Neural cell (in vitro differentiated cells): ENCODE results near the gene STAT2.

Experiments used
- EP300 ChIP-seq: fragments of 450-650 bp; conservative IDR thresholded peaks from 2 replicates; pipeline ENCODE4 v1.6.1; 2014; ENCODE audit warnings: antibody characterized with exemption, mild to moderate bottlenecking, moderate library complexity; ENCODE audit not compliant: poor library complexity, severe bottlenecking
- EZH2 ChIP-seq: fragments of 200-600, 300-800 bp; shearing (Covaris generic), sonication (generic); IDR thresholded peaks from 2 replicates; pipeline ENCODE4 v1.6.1; 2014; ENCODE audit warnings: antibody characterized with exemption, low read length, borderline replicate concordance, mild to moderate bottlenecking; ENCODE audit not compliant: insufficient read depth, poor library complexity, severe bottlenecking
- SMC3 ChIP-seq: fragments of 450-650 bp; conservative IDR thresholded peaks from 2 replicates; pipeline ENCODE4 v1.6.1; 2014; ENCODE audit warnings: antibody characterized with exemption, mild to moderate bottlenecking, moderate library complexity; ENCODE audit not compliant: poor library complexity
- TAF1 ChIP-seq: IDR thresholded peaks from 2 replicates; pipeline ENCODE4 v1.6.1; 2012; ENCODE audit warnings: low read depth
- TF ChIP-seq, protein P1 (sequence below): fragments of 450-650 bp; IDR thresholded peaks from 2 replicates; pipeline ENCODE4 v1.5.1; 2014; ENCODE audit warnings: antibody characterized with exemption, mild to moderate bottlenecking, moderate library complexity; ENCODE audit not compliant: poor library complexity, severe bottlenecking
- TF ChIP-seq, protein P2 (sequence below): IDR thresholded peaks from 2 replicates; pipeline ENCODE4 v1.6.1; 2012; ENCODE audit warnings: borderline replicate concordance

DNA sequence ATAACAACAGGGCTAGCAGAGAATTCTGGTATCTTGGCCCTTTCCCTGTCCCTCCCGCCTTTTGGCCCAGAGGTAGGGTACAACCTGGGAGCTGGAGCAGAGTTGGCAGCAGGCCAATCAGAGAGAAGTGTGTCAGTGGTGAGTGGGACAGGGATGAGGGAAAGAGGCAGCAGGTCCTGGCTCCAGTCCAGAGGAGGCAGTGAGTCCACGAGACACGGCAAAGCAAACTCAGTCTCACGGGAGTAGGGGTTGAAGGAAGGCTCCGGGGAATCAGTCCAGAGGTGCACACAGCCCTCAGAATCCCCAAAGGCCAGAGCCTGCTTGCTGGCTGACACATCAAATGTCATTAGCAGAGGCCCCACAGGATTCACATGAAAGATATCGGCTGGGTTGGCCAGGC, 33.4 kb downstream of the STAT2 start:
- TF ChIP-seq, protein P1, sequence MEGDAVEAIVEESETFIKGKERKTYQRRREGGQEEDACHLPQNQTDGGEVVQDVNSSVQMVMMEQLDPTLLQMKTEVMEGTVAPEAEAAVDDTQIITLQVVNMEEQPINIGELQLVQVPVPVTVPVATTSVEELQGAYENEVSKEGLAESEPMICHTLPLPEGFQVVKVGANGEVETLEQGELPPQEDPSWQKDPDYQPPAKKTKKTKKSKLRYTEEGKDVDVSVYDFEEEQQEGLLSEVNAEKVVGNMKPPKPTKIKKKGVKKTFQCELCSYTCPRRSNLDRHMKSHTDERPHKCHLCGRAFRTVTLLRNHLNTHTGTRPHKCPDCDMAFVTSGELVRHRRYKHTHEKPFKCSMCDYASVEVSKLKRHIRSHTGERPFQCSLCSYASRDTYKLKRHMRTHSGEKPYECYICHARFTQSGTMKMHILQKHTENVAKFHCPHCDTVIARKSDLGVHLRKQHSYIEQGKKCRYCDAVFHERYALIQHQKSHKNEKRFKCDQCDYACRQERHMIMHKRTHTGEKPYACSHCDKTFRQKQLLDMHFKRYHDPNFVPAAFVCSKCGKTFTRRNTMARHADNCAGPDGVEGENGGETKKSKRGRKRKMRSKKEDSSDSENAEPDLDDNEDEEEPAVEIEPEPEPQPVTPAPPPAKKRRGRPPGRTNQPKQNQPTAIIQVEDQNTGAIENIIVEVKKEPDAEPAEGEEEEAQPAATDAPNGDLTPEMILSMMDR: no peak
- TF ChIP-seq SMC3: no peak
- no peak for TF ChIP-seq TAF1
- TF ChIP-seq, protein P2, sequence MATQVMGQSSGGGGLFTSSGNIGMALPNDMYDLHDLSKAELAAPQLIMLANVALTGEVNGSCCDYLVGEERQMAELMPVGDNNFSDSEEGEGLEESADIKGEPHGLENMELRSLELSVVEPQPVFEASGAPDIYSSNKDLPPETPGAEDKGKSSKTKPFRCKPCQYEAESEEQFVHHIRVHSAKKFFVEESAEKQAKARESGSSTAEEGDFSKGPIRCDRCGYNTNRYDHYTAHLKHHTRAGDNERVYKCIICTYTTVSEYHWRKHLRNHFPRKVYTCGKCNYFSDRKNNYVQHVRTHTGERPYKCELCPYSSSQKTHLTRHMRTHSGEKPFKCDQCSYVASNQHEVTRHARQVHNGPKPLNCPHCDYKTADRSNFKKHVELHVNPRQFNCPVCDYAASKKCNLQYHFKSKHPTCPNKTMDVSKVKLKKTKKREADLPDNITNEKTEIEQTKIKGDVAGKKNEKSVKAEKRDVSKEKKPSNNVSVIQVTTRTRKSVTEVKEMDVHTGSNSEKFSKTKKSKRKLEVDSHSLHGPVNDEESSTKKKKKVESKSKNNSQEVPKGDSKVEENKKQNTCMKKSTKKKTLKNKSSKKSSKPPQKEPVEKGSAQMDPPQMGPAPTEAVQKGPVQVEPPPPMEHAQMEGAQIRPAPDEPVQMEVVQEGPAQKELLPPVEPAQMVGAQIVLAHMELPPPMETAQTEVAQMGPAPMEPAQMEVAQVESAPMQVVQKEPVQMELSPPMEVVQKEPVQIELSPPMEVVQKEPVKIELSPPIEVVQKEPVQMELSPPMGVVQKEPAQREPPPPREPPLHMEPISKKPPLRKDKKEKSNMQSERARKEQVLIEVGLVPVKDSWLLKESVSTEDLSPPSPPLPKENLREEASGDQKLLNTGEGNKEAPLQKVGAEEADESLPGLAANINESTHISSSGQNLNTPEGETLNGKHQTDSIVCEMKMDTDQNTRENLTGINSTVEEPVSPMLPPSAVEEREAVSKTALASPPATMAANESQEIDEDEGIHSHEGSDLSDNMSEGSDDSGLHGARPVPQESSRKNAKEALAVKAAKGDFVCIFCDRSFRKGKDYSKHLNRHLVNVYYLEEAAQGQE: no peak
- no peak for TF ChIP-seq EP300
- no peak for TF ChIP-seq EZH2
